HEK293 (cell line): ENCODE results near the gene PREX1.

Experiments used
- CTCF ChIA-PET: fragments of 350-600 bp; formaldehyde crosslinking; extraction: SDS; loops from one replicate; lab custom pipeline; 2021; ENCODE audit warnings: antibody characterized with exemption; lab: Yijun Ruan, JAX
- POLR2A ChIA-PET: fragments of 300-600 bp; formaldehyde crosslinking; extraction: SDS; loops from one replicate; lab custom pipeline; 2020; ENCODE audit warnings: antibody characterized with exemption, inconsistent platforms; lab: Yijun Ruan, JAX
- H3K27ac ChIP-seq: fragments of 200-500 bp; sonication (Bioruptor generic); 2 replicates; pipeline ENCODE4 v1.5.1; 2014; ENCODE audit warnings: low read depth, low read length, control low read depth, inconsistent platforms; ENCODE audit errors: extremely low read depth
- H3K36me3 ChIP-seq, 2 experiments: fragments of 200-500 bp in 1 of 2; sonication (Bioruptor generic) in 1 of 2; 1 replicate in 1 of 2; 2 replicates in 1 of 2; pipeline ENCODE4 v1.5.1; 2014 to 2017; ENCODE audit warnings: inconsistent platforms in 2 of 2, low read length in 2 of 2; ENCODE audit not compliant: control insufficient read depth in 2 of 2, insufficient read depth in 1 of 2
- H3K4me1 ChIP-seq: fragments of 200-500 bp; sonication (Bioruptor generic); 2 replicates; pipeline ENCODE4 v1.5.1; 2014; ENCODE audit warnings: mild to moderate bottlenecking, low read length, inconsistent platforms; ENCODE audit not compliant: control insufficient read depth, insufficient read depth
- H3K4me3 ChIP-seq: 2 replicates; pipeline ENCODE4 v1.5.1; 2011; ENCODE audit warnings: low read depth, mild to moderate bottlenecking, control low read depth, low read length, moderate library complexity
- H3K9me3 ChIP-seq: fragments of 200-500 bp; sonication (Bioruptor generic); 2 replicates; pipeline ENCODE4 v1.5.1; 2014; ENCODE audit warnings: low read depth, low read length, inconsistent platforms; ENCODE audit not compliant: control insufficient read depth, insufficient read depth
- BCL11A ChIP-seq: fragments of 450-650 bp; formaldehyde crosslinking; IDR thresholded peaks from 2 replicates; pipeline ENCODE4 v1.5.1; 2016; ENCODE audit warnings: low read depth, missing biosample characterization, missing genetic modification characterization
- GLI4 ChIP-seq: fragments of 450-650 bp; formaldehyde crosslinking; IDR thresholded peaks from 2 replicates; pipeline ENCODE4 v1.5.1; 2016; ENCODE audit warnings: missing biosample characterization, missing genetic modification characterization
- HOXA7 ChIP-seq: sonication (generic); formaldehyde crosslinking; IDR thresholded peaks from 2 replicates; pipeline ENCODE4 v1.8.1; 2022; ENCODE audit warnings: missing genetic modification reagents, borderline replicate concordance
- RBAK ChIP-seq: fragments of 450-650 bp; formaldehyde crosslinking; IDR thresholded peaks from 2 replicates; pipeline ENCODE4 v1.5.1; 2016; ENCODE audit warnings: missing biosample characterization, missing genetic modification characterization
- ZBTB20 ChIP-seq: fragments of 450-650 bp; formaldehyde crosslinking; IDR thresholded peaks from 2 replicates; pipeline ENCODE4 v1.5.1; 2016; ENCODE audit warnings: missing biosample characterization, missing genetic modification characterization
- ZBTB44 ChIP-seq: fragments of 450-650 bp; IDR thresholded peaks from 2 replicates; pipeline ENCODE4 v1.5.1; 2018; ENCODE audit warnings: missing biosample characterization, mild to moderate bottlenecking, missing genetic modification characterization
- ZBTB7A ChIP-seq: fragments of 450-650 bp; formaldehyde crosslinking; IDR thresholded peaks from 2 replicates; pipeline ENCODE4 v1.5.1; 2016; ENCODE audit warnings: low read depth, missing biosample characterization, missing genetic modification characterization
- ZNF202 ChIP-seq: fragments of 450-650 bp; formaldehyde crosslinking; IDR thresholded peaks from 2 replicates; pipeline ENCODE4 v1.5.1; 2016; ENCODE audit warnings: missing biosample characterization, missing genetic modification characterization, borderline replicate concordance
- ZNF302 ChIP-seq: fragments of 450-650 bp; formaldehyde crosslinking; IDR thresholded peaks from 2 replicates; pipeline ENCODE4 v1.5.1; 2016; ENCODE audit warnings: missing biosample characterization, missing genetic modification characterization, low read depth
- ZNF311 ChIP-seq: fragments of 450-650 bp; formaldehyde crosslinking; IDR thresholded peaks from 2 replicates; pipeline ENCODE4 v1.5.1; 2017; ENCODE audit warnings: missing biosample characterization, missing genetic modification characterization, borderline replicate concordance
- ZNF362 ChIP-seq: fragments of 450-650 bp; formaldehyde crosslinking; IDR thresholded peaks from 2 replicates; pipeline ENCODE4 v1.5.1; 2016; ENCODE audit warnings: missing biosample characterization, missing genetic modification characterization
- ZNF366 ChIP-seq: fragments of 450-650 bp; formaldehyde crosslinking; conservative IDR thresholded peaks from 2 replicates; pipeline ENCODE4 v1.5.1; 2016; ENCODE audit warnings: missing biosample characterization, missing genetic modification characterization
- ZNF544 ChIP-seq: fragments of 450-650 bp; formaldehyde crosslinking; IDR thresholded peaks from 2 replicates; pipeline ENCODE4 v1.5.0; 2017; ENCODE audit warnings: missing biosample characterization, missing genetic modification characterization
- ZNF548 ChIP-seq: fragments of 450-650 bp; formaldehyde crosslinking; IDR thresholded peaks from 2 replicates; pipeline ENCODE4 v1.5.1; 2016; ENCODE audit warnings: missing biosample characterization, missing genetic modification characterization
- ZNF561 ChIP-seq: fragments of 450-650 bp; IDR thresholded peaks from 2 replicates; pipeline ENCODE4 v1.5.1; 2018; ENCODE audit warnings: missing biosample characterization, missing genetic modification characterization, borderline replicate concordance
- ZNF664 ChIP-seq: fragments of 450-650 bp; formaldehyde crosslinking; IDR thresholded peaks from 2 replicates; pipeline ENCODE4 v1.5.1; 2016; ENCODE audit warnings: missing biosample characterization, missing genetic modification characterization
- ZNF692 ChIP-seq: fragments of 450-650 bp; formaldehyde crosslinking; IDR thresholded peaks from 2 replicates; pipeline ENCODE4 v1.5.1; 2016; ENCODE audit warnings: missing biosample characterization, missing genetic modification characterization
- ZNF707 ChIP-seq: fragments of 450-650 bp; formaldehyde crosslinking; IDR thresholded peaks from 2 replicates; pipeline ENCODE4 v1.5.1; 2016; ENCODE audit warnings: missing biosample characterization, missing genetic modification characterization
- ZNF747 ChIP-seq: fragments of 450-650 bp; formaldehyde crosslinking; IDR thresholded peaks from 2 replicates; pipeline ENCODE4 v1.5.1; 2016; ENCODE audit warnings: missing biosample characterization, missing genetic modification characterization
- ZNF791 ChIP-seq: fragments of 450-650 bp; formaldehyde crosslinking; IDR thresholded peaks from 2 replicates; pipeline ENCODE4 v1.5.1; 2016; ENCODE audit warnings: missing biosample characterization, missing genetic modification characterization
- ZNF843 ChIP-seq: fragments of 450-650 bp; formaldehyde crosslinking; IDR thresholded peaks from 2 replicates; pipeline ENCODE4 v1.5.1; 2016; ENCODE audit warnings: missing biosample characterization, missing genetic modification characterization
- ZSCAN30 ChIP-seq: fragments of 450-650 bp; IDR thresholded peaks from 2 replicates; pipeline ENCODE4 v1.5.1; 2018; ENCODE audit warnings: missing biosample characterization, mild to moderate bottlenecking, missing genetic modification characterization, moderate library complexity

The PREX1 gene

GRCh38 chr20:48789781-48790472, 37.9 kb downstream of the PREX1 start:
- POLR2A ChIA-PET: no interaction called here
- no peak overlapping the region for H3K27ac ChIP-seq
- no peak for TF ChIP-seq ZNF843 (tag by site-specific recombination)
- TF ChIP-seq ZNF548: no peak
- TF ChIP-seq RBAK (tag by site-specific recombination): no peak
- peak; percentile 70 for TF ChIP-seq ZNF664 (tag by site-specific recombination)
- TF ChIP-seq ZNF366 (tag by site-specific recombination): 0 out of 2 replicates have a peak, but pooled peaks have one; percentile 28
- no peak for TF ChIP-seq ZNF561 (tag by site-specific recombination)
- no peak for TF ChIP-seq ZSCAN30 (tag by site-specific recombination)
- TF ChIP-seq ZNF202 (tag by site-specific recombination): no peak
- no peak for TF ChIP-seq HOXA7 (CRISPR knock-in tag)
- no peak for TF ChIP-seq ZNF791 (tag by site-specific recombination)
- H3K36me3 ChIP-seq: no peaks in the 10 kb centered on the region
- no peaks in the 10 kb centered on the region for H3K9me3 ChIP-seq
- CTCF ChIA-PET: interaction anchor here (0.9 kb wide), 1 partner anchor 132 kb away, joined by 3 read pairs; no protein-coding TSS in a partner anchor
- H3K4me3 ChIP-seq: no peak overlapping the region
- no peaks in the 10 kb centered on the region for H3K4me1 ChIP-seq

- no peaks in the 10 kb centered on the region for H3K4me1 ChIP-seq
- no peak overlapping the region for H3K4me3 ChIP-seq
- H3K27ac ChIP-seq: no peak overlapping the region
- ChIA-PET CTCF (interaction anchor here (0.9 to 1.1 kb wide), 2 partner anchors 131 to 132 kb away, joined by 3 read pairs; no protein-coding TSS in a partner anchor), POLR2A (no interaction called here)
- TF ChIP-seq ZBTB7A (tag by site-specific recombination) (no peak), ZNF707 (tag by site-specific recombination) (no peak), ZNF544 (no peak), ZNF692 (tag by site-specific recombination) (no peak), ZBTB44 (tag by site-specific recombination) (no peak), ZNF747 (no peak), GLI4 (tag by site-specific recombination) (no peak), ZNF311 (tag by site-specific recombination) (no peak), ZNF302 (tag by site-specific recombination) (no peak), ZBTB20 (tag by site-specific recombination) (no peak), BCL11A (tag by site-specific recombination) (no peak), ZNF362 (tag by site-specific recombination) (no peak)
- no peaks in the 10 kb centered on the region for H3K36me3 ChIP-seq
- H3K9me3 ChIP-seq: no peaks in the 10 kb centered on the region
Observed at GRCh38 chr20:48789185-48789668, 38.6 kb downstream of the PREX1 start.
